Measurements from ENCODE around the gene SPOP.
A peak's percentile ranks its signal among the peaks of the same experiment; 100 is the strongest.

The SPOP gene

GRCh38 chr17:49557312-49558024 lies 120.4 kb downstream of the SPOP start:
- TF ChIP-seq CTCF (IDR thresholded peaks at IDR 0.05): no peak
- no peak overlapping the region for H3K4me3 ChIP-seq (ENCODE audit: low read depth in 1 of 2, low read length in 1 of 2)
- H3K36me3 ChIP-seq: no peaks in the 10 kb centered on the region
- peaks cover 4% of the 10 kb centered on the region in 2 experiments for H3K4me1 ChIP-seq (ENCODE audit: control insufficient read depth in 1 of 2, insufficient read depth in 1 of 2, low read depth in 1 of 2, low read length in 1 of 2)
- no peaks in the 10 kb centered on the region for H3K9me3 ChIP-seq
- no peak overlapping the region for H3K27ac ChIP-seq
- peaks cover 22% of the 10 kb centered on the region for H3K27me3 ChIP-seq

- Histone ChIP-seq H3K27me3 (peaks cover 22% of the 10 kb centered on the region), H3K4me3 (ENCODE audit: low read depth in 1 of 2, low read length in 1 of 2) (no peak overlapping the region), H3K27ac (no peak overlapping the region), H3K4me1 (ENCODE audit: control insufficient read depth in 1 of 2, insufficient read depth in 1 of 2, low read depth in 1 of 2, low read length in 1 of 2) (peaks cover 4% of the 10 kb centered on the region in 2 experiments), H3K36me3 (no peaks in the 10 kb centered on the region), H3K9me3 (no peaks in the 10 kb centered on the region)
- TF ChIP-seq CTCF (IDR thresholded peaks at IDR 0.05): peak; percentile 82
These were observed 121.5 kb downstream of the SPOP start for GRCh38 chr17:49556223-49556943.

GRCh38 chr17:49555495-49556222 lies 122.2 kb downstream of the SPOP start:
- peaks cover 4% of the 10 kb centered on the region in 2 experiments for H3K4me1 ChIP-seq (ENCODE audit: control insufficient read depth in 1 of 2, insufficient read depth in 1 of 2, low read depth in 1 of 2, low read length in 1 of 2)
- H3K27ac ChIP-seq: no peak overlapping the region
- H3K27me3 ChIP-seq: peaks cover 19% of the 10 kb centered on the region
- no peaks in the 10 kb centered on the region for H3K9me3 ChIP-seq
- H3K4me3 ChIP-seq (ENCODE audit: low read depth in 1 of 2, low read length in 1 of 2): no peak overlapping the region
- TF ChIP-seq CTCF (IDR thresholded peaks at IDR 0.05): no peak
- no peaks in the 10 kb centered on the region for H3K36me3 ChIP-seq

GRCh38 chr17:49554694-49555494 lies 123.0 kb downstream of the SPOP start:
- Histone ChIP-seq H3K9me3 (no peaks in the 10 kb centered on the region), H3K27ac (no peak overlapping the region), H3K4me1 (ENCODE audit: control insufficient read depth in 1 of 2, insufficient read depth in 1 of 2, low read depth in 1 of 2, low read length in 1 of 2) (peaks cover 4% of the 10 kb centered on the region in 2 experiments), H3K36me3 (no peaks in the 10 kb centered on the region), H3K4me3 (ENCODE audit: low read depth in 1 of 2, low read length in 1 of 2) (no peak overlapping the region), H3K27me3 (peaks cover 16% of the 10 kb centered on the region)
- TF ChIP-seq CTCF (IDR thresholded peaks at IDR 0.05): no peak

GRCh38 chr17:49553676-49554335 lies 124.1 kb downstream of the SPOP start:
- peaks cover 15% of the 10 kb centered on the region for H3K27me3 ChIP-seq
- H3K4me1 ChIP-seq (ENCODE audit: control insufficient read depth in 1 of 2, insufficient read depth in 1 of 2, low read depth in 1 of 2, low read length in 1 of 2): peaks cover 4% of the 10 kb centered on the region in 2 experiments
- no peak overlapping the region for H3K4me3 ChIP-seq (ENCODE audit: low read depth in 1 of 2, low read length in 1 of 2)
- H3K27ac ChIP-seq: no peak overlapping the region
- TF ChIP-seq CTCF (IDR thresholded peaks at IDR 0.05): no peak
- no peaks in the 10 kb centered on the region for H3K36me3 ChIP-seq
- no peaks in the 10 kb centered on the region for H3K9me3 ChIP-seq

Data from neutrophil (primary cell).